ENCODE results near the gene CRLF3.
"Not testable (repeated sequence)": the region's sequence is repeated elsewhere in the genome, so short reads cannot be mapped to it uniquely, and the experiment has no call there.

Gene CRLF3

DNA sequence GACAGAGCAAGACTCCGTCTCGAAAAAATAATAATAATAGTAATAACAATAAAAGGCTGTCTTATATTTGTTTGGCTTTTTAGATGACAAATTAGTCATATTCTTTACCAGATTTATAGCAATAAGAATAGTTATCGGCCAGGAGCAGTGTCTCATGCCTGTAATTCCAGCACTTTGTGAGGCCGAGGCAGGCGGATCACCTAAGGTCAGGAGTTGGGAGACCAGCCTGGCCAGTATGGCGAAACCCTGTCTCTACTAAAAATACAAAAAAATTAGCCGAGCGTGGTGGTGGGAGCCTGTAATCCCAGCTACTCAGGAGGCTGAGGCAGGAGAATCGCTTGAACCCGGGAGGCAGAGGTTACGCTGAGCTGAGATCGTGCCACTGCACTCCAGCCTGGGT, 10.3 kb downstream of the CRLF3 start:
- not testable (repeated sequence) for DNase-seq (ENCODE audit: low spot score)

GRCh38 chr17:30812218-30813177, 12.0 kb downstream of the CRLF3 start:
- DNase-seq (ENCODE audit: low spot score), result no peak

- DNase-seq (ENCODE audit: low spot score), result no peak
Observed at GRCh38 chr17:30809867-30810266, 14.6 kb downstream of the CRLF3 start.

GRCh38 chr17:30808785-30809286, 15.7 kb downstream of the CRLF3 start:
- DNase-seq (ENCODE audit: low spot score), result peak; percentile 41

DNA sequence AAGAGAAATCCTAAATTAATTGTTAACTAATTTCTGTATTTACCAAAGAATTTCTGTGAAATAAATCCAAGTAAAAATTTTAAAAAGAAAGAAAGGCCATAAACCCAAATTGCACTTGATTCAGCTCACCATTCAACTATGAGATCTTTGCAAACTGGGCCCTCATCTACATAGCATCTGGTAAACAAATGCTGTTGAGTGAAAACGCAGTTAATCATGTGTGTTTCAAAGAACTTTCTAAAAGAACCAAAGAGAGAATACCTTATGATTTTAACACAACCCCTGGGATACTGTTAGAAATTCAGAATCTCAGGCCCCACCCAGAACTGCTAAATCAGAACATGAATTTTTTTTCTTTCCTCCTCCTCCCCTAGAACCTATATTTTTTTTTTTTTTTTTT, 16.6 kb downstream of the CRLF3 start:
- DNase-seq (ENCODE audit: low spot score), result no peak

GRCh38 chr17:30805944-30806456, 18.5 kb downstream of the CRLF3 start:
- DNase-seq (ENCODE audit: low spot score), result no peak

DNA sequence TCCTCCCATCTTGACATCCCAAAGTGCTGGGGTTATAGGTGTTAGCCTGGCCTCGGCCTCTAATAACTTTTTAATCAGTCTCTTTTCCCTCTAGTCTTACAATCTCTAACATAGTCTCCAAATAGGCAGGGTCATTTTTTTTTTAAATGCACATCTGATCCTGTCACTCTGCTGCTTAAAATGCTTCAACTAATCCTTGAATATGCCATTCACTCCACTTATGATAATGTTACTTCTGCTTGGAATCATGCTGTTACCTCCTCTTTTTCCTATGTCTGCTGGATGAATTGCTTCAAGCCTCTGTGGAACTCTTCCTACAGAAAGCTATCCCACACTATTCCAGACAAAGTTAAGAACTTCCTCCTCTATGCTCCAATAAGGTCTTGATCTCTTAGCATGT, 22.8 kb downstream of the CRLF3 start:
- DNase-seq (ENCODE audit: low spot score), result no peak

DNA sequence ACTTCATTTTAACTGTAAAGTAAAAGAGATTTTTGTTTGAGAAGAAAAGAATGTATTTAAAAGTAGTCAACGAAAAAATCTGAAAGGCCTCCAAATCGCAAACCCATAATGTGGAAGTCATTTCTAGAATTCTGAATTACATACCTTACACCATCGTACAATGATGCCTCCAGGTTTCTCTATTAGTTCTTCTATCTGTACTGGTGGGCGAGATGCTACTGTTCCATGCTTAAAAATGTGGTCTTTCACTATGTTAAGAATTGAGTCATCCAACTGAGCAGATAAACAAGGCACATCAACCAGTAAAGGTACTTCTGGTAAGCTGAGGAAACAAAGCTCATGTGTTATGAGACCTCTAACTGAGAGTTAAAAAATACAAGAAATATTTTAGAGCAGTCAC, 28.5 kb downstream of the CRLF3 start:
- no peak for DNase-seq (ENCODE audit: low spot score)

DNA sequence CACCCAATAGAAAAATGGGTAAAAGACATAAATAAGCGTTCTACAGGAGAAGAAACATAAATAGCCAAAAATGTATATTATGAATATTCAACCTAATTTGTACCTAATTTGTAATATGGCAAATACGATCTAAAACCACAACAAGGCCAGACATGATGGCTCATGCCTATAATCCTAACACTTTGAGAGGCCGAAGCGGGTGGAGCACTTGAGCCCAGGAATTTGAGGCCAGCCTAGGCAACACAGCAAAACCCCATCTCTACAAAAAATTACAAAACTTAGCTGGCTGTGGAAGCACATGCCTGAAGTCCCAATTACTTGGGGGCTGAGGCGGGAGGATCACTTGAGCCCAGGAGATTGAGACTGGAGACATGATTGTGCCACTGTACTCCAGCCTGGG, 30.1 kb downstream of the CRLF3 start:
- no peak for DNase-seq (ENCODE audit: low spot score)

- DNase-seq (ENCODE audit: low spot score), result no peak
Observed at GRCh38 chr17:30793282-30793977, 31.1 kb downstream of the CRLF3 start.

GRCh38 chr17:30790279-30790678, 34.2 kb downstream of the CRLF3 start:
- DNase-seq (ENCODE audit: low spot score), result no peak

- DNase-seq (ENCODE audit: low spot score), result no peak
Observed at GRCh38 chr17:30788918-30789317, 35.6 kb downstream of the CRLF3 start.

DNA sequence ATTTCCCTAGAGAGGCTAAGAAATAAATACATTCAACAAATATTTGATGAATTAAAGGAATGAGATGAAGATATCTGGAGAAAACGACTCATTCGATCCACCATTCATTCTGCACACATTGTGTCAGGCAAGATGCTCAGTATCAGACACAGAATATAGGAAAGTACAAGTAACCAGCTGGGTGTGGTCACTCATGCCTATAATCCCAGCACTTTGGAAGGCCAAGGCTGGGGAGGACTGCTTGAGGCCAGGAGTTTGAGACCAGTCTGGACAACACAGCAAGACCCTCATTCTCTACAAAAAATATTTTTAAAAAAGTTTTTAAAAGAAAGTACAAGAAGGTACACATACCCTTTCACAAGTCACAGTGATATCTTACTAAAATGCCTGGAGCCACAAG, 42.3 kb downstream of the CRLF3 start:
- DNase-seq (ENCODE audit: low spot score), result no peak

DNA sequence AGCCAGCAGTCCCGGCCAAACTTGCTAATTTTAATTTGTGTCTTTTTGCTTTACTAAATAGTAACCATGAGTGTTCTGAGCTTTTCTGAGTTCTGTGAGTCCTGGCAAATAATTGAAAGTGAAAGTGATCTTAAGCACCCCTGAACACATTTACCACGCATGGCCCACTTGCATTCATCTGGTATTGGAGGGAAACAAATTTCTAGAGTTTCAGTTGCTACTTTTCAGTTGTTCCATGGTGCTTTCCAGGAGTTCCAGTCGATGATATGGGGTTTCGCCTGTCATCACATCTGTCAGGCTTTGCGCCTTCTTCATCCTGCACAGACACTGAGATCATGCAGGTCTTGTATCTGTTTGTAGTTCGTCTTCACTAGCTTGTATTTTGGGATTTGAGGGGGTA, 44.1 kb downstream of the CRLF3 start:
- no peak for DNase-seq (ENCODE audit: low spot score)

- not testable (repeated sequence) for DNase-seq (ENCODE audit: low spot score)
Observed at GRCh38 chr17:30768771-30769170, 55.7 kb downstream of the CRLF3 start.

DNA sequence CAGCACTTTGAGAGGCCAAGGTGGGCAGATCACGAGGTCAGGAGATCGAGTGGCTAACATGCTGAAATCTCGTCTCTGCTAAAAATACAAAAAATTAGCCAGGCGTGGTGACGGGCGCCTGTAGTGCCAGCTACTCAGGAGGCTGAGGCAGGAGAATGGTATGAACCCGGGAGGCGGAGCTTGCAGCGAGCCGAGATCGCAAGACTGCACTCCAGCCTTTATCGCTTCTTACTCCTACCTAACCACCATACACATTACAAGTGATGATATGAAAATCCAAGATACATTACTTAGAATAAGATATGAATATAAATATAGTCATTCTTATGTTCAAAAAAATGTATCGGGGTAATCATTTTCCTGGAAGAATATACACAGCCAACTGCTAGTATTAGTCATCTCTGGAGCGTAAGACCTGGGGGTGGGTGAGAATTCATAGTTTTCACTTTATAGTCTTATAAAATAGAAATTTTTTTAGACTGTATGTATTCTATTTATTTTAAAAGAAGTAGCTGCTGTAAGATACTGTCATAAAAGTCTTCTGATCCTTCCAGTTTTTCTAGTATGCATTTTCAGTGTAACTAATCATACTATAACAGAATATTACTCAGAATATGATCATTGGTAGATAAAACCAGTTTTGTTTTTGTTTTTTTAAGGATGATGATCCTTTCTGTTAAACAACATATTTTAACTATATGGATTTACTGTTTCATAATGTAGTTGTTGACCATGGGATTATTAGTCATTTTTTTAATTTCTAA, 56.7 kb downstream of the CRLF3 start:
- DNase-seq (ENCODE audit: low spot score), result not testable (repeated sequence)

- DNase-seq (ENCODE audit: low spot score), result no peak
Observed at GRCh38 chr17:30761060-30761459, 63.4 kb downstream of the CRLF3 start.

GRCh38 chr17:30753291-30753690, 71.2 kb downstream of the CRLF3 start:
- DNase-seq (ENCODE audit: low spot score), result not testable (repeated sequence)

DNA sequence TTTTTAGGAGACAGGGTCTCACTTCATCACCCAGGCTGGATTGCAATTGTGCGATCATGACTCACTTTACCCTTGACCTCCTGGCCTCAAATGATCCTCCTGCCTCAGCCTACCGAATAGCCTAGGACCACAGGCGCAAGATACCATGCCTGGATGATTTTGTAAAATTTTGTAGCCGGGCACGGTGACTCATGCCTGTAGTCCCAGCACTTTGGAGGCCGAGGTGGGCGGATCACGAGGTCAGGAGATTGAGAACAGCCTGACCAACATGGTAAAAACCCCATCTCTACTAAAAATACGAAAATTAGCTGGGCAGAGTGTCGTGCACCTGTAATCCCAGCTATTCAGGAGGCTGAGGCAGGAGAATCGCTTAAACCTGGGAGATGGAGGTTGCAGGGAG, 73.5 kb downstream of the CRLF3 start:
- DNase-seq (ENCODE audit: low spot score), result not testable (repeated sequence)

GRCh38 chr17:30747621-30748020, 76.9 kb downstream of the CRLF3 start:
- DNase-seq (ENCODE audit: low spot score), result not testable (repeated sequence)

GRCh38 chr17:30742669-30743068, 81.8 kb downstream of the CRLF3 start:
- not testable (repeated sequence) for DNase-seq (ENCODE audit: low spot score)

GRCh38 chr17:30736371-30736770, 88.1 kb downstream of the CRLF3 start:
- not testable (repeated sequence) for DNase-seq (ENCODE audit: low spot score)
